ENCODE data around the gene FRMD4A.

Gene FRMD4A

GRCh38 chr10:13945390-13946208 is 385.1 kb downstream of the FRMD4A start:
- peaks cover 11% of the 10 kb centered on the region; the same call in 1 of the 2 replicates for H3K27me3 ChIP-seq (ENCODE audit: control insufficient read depth, low read length)
- H3K4me2 ChIP-seq (ENCODE audit: low read length), result no peak overlapping the region
- H3K36me3 ChIP-seq (ENCODE audit: control insufficient read depth, low read length), result no peaks in the 10 kb centered on the region
- H3K4me1 ChIP-seq (ENCODE audit: control insufficient read depth, low read length), result no peaks in the 10 kb centered on the region
- H3F3A ChIP-seq (ENCODE audit: control insufficient read depth, insufficient read depth), result no peaks in the 10 kb centered on the region
- H4K20me1 ChIP-seq (ENCODE audit: control insufficient read depth, insufficient read depth, low read depth, low read length), result no peaks in the 10 kb centered on the region
- H3K27ac ChIP-seq (ENCODE audit: low read depth, low read length), result no peak overlapping the region
- TF ChIP-seq CTCF (IDR thresholded peaks at IDR 0.05; ENCODE audit: low read depth, low read length, poor library complexity, severe bottlenecking) (no peak), EZH2phosphoT487 (IDR thresholded peaks at IDR 0.05; ENCODE audit: borderline replicate concordance, low read length) (no peak)
- H3K4me3 ChIP-seq (ENCODE audit: low read length), result no peak overlapping the region
- no peaks in the 10 kb centered on the region for H3K9me3 ChIP-seq (ENCODE audit: control insufficient read depth, insufficient read depth, low read length)
- H3K9me2 ChIP-seq (replicated peaks; ENCODE audit: control insufficient read depth, low read length), result no peaks in the 10 kb centered on the region
- H3K79me2 ChIP-seq (ENCODE audit: control insufficient read depth, low read length), result no peaks in the 10 kb centered on the region

- no peak overlapping the region for H3K4me3 ChIP-seq (ENCODE audit: low read length)
- no peaks in the 10 kb centered on the region for H3K79me2 ChIP-seq (ENCODE audit: control insufficient read depth, low read length)
- H3K36me3 ChIP-seq (ENCODE audit: control insufficient read depth, low read length), result no peaks in the 10 kb centered on the region
- no peak overlapping the region for H3K4me2 ChIP-seq (ENCODE audit: low read length)
- H3K27ac ChIP-seq (ENCODE audit: low read depth, low read length), result no peak overlapping the region
- no peaks in the 10 kb centered on the region for H3K4me1 ChIP-seq (ENCODE audit: control insufficient read depth, low read length)
- no peaks in the 10 kb centered on the region for H3K9me2 ChIP-seq (replicated peaks; ENCODE audit: control insufficient read depth, low read length)
- H3K9me3 ChIP-seq (ENCODE audit: control insufficient read depth, insufficient read depth, low read length), result no peaks in the 10 kb centered on the region
- TF ChIP-seq EZH2phosphoT487 (IDR thresholded peaks at IDR 0.05; ENCODE audit: borderline replicate concordance, low read length), result no peak
- TF ChIP-seq CTCF (IDR thresholded peaks at IDR 0.05; ENCODE audit: low read depth, low read length, poor library complexity, severe bottlenecking), result no peak
- H3K27me3 ChIP-seq (ENCODE audit: control insufficient read depth, low read length), result 0 out of 2 replicates have a peak, but pooled peaks cover 8% of the 10 kb centered on the region
- H4K20me1 ChIP-seq (ENCODE audit: control insufficient read depth, insufficient read depth, low read depth, low read length), result no peaks in the 10 kb centered on the region
- H3F3A ChIP-seq (ENCODE audit: control insufficient read depth, insufficient read depth), result no peaks in the 10 kb centered on the region
Observed at GRCh38 chr10:13944823-13945222, 385.9 kb downstream of the FRMD4A start.

- Histone ChIP-seq H3K36me3 (ENCODE audit: control insufficient read depth, low read length) (no peaks in the 10 kb centered on the region), H4K20me1 (ENCODE audit: control insufficient read depth, insufficient read depth, low read depth, low read length) (no peaks in the 10 kb centered on the region), H3K4me3 (ENCODE audit: low read length) (no peak overlapping the region), H3K9me2 (replicated peaks; ENCODE audit: control insufficient read depth, low read length) (no peaks in the 10 kb centered on the region), H3K27me3 (ENCODE audit: control insufficient read depth, low read length) (peaks cover 7% of the 10 kb centered on the region; the same call in 1 of the 2 replicates), H3K9me3 (ENCODE audit: control insufficient read depth, insufficient read depth, low read length) (no peaks in the 10 kb centered on the region), H3F3A (ENCODE audit: control insufficient read depth, insufficient read depth) (no peaks in the 10 kb centered on the region), H3K4me2 (ENCODE audit: low read length) (no peak overlapping the region), H3K4me1 (ENCODE audit: control insufficient read depth, low read length) (no peaks in the 10 kb centered on the region), H3K79me2 (ENCODE audit: control insufficient read depth, low read length) (no peaks in the 10 kb centered on the region), H3K27ac (ENCODE audit: low read depth, low read length) (no peak overlapping the region)
- TF ChIP-seq EZH2phosphoT487 (IDR thresholded peaks at IDR 0.05; ENCODE audit: borderline replicate concordance, low read length) (no peak), CTCF (IDR thresholded peaks at IDR 0.05; ENCODE audit: low read depth, low read length, poor library complexity, severe bottlenecking) (no peak)
Observed at GRCh38 chr10:13943735-13944398, 386.9 kb downstream of the FRMD4A start.
